NCI-H2227 treated with DMSO at 0.1 percent for 48 hours (cell line): ENCODE results near the gene TINAG.

Experiments used
- DNase-seq: peaks from one replicate; lab custom pipeline; 2025; lab: John Stamatoyannopoulos, UW

TINAG gene, protein sequence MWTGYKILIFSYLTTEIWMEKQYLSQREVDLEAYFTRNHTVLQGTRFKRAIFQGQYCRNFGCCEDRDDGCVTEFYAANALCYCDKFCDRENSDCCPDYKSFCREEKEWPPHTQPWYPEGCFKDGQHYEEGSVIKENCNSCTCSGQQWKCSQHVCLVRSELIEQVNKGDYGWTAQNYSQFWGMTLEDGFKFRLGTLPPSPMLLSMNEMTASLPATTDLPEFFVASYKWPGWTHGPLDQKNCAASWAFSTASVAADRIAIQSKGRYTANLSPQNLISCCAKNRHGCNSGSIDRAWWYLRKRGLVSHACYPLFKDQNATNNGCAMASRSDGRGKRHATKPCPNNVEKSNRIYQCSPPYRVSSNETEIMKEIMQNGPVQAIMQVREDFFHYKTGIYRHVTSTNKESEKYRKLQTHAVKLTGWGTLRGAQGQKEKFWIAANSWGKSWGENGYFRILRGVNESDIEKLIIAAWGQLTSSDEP

GRCh38 chr6:54308289-54308985 is at the start of gene TINAG:
TSS of gene TINAG (plus strand) at chr6:54308441. CDS start at chr6:54308551, 110 bp downstream.
- no peak for DNase-seq

GRCh38 chr6:54260025-54260424 is 48.2 kb upstream of the TINAG start:
- DNase-seq: no peak

DNA sequence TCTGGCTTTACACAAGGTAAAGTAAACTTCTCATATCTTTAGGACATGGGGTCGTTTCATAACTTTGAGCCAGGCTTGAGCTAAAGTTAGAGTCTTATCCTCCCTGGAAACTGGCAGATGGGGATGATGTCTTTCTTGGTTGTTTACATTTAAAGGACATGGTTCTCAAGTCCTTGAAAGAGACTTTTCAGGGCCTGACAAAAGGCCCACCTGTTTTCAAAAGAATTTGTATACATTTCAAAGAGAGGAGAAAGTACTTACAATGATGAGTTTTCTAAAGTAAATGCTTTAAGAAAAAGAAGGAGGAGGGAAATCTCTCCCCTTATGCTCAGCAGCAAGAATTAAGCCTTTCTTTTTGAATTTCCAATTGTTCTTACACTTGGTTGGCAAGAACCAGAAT is 45.7 kb upstream of the TINAG start:
- DNase-seq: no peak

- no peak for DNase-seq
Observed at GRCh38 chr6:54262971-54263370, 45.3 kb upstream of the TINAG start.

GRCh38 chr6:54264581-54265272 is 43.5 kb upstream of the TINAG start:
- DNase-seq: no peak

- DNase-seq: no peak
Observed at GRCh38 chr6:54266400-54266923, 41.8 kb upstream of the TINAG start.

- no peak for DNase-seq
Observed at GRCh38 chr6:54267798-54268197, 40.4 kb upstream of the TINAG start.

DNA sequence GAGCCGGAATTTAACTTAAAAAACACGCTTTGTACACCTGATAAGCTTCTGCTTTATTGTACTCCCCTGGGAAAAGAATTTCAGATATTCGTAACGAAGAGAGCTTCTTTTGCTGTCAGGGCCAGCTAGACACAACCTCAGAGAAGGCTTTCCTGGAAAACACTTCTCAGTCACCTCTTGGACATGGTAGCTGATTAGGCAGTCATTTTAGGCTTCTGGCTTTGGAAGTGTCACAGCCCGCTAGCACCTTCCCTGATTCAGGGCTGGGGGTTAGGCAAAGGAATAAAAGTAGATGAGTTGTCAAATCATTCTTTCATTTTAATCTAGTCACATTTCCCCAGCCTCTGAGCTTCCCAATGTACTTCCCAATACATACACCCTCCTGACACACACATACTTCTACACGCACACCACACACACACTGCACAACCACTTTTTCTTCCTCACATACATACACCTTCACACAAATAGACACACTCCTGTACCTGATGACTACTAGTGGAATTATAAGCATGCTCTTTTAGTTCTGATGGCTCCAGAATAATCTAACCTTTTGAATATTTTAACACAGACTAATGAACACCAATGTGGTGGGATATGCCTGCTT is 34.9 kb upstream of the TINAG start:
- no peak for DNase-seq

DNA sequence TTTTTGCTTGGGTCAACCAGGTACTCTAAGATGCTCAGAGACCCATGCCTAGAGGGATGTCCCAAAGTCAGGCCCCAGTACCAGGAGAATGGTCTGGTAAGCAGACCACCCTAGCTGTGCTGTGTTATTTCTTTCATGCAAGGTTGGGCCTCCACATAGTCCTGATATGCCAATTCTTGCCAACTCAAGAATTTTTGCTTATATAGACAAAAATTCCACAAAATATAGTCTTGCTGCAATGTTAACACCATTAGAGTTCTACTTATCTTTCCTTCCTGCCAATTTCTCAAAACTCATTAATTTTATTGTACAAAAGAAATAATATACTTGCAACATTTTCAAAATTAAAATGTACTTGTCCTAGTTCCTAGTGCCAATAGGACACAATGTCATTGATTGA is 33.9 kb upstream of the TINAG start:
- DNase-seq: no peak

GRCh38 chr6:54282186-54282585 is 26.1 kb upstream of the TINAG start:
- no peak for DNase-seq

- DNase-seq: no peak
Observed at GRCh38 chr6:54284161-54284860, 23.9 kb upstream of the TINAG start.

DNA sequence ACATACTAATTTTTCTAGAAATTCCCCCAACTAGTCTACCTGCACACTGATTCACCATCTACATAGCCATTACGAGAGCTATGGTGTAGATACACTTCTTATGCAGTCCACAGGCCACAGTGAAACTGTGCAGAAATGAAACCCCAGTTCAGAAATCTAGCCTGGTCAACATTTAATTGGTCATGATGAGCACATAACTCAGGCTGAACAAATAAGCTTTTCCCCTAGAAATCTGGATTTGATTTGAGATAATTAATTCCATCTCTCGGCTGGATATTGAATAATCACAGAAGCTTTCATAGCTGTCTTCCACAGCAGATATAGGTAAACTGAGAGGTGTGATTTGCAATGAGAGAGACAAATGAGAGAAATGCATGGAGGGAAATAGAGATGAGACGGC is 22.6 kb upstream of the TINAG start:
- DNase-seq: no peak

GRCh38 chr6:54286141-54286540 is 22.1 kb upstream of the TINAG start:
- no peak for DNase-seq

DNA sequence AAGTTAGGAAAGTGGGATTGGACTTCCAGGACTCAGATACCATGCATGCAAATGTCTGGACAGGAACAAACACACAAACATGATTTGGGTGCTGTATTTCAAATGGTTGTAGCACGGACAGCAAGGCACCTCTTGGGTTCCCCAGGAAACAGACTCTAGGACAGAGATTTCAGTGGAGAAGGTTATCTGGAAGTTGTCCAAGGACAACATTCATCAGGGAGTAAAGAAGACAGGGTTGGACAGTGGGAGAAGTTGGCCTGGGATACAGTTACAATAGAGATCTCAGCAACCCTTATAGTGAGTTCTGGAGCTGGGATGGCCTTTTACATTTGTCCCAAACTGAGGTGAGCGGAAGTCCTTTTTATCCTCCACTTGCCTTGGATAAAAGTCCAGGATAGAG is 19.8 kb upstream of the TINAG start:
- DNase-seq: no peak

DNA sequence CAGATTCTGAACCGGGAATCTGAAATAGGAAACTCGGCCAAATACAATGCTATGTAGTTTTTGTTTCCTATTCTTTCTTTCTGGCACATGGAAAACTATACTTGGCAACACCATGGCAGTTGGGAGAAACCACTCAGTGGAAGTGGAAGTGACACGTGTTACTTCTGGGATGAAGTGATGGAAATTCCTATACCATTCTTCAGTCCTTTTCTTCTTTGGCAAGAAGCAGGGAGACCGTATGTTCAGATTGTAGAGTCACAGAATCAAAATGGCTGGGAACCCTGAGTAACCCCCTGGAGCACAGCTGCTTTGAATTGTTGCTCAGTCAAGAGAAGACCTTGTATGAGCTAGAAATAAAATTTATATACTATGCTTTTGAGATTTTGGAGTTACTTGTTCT is 18.8 kb upstream of the TINAG start:
- DNase-seq: no peak

DNA sequence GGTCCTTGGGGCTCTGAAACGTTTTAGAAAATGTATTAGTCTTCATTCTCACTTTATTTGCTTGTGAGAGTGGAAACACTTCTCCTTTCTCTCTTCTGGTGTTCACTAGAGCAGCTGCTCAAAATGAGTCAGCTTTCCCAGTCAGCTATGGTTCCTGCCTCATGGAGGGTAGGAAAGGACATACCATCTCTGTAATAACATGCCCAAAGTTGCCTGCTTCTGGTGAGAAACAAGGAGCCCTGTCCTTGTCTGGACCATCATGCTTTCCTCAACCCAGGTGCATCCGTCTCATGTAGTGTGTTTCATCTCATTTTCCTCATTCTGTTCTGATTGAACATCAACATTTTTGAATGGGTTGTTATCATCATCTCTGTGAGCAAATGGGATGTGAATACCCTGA is 17.1 kb upstream of the TINAG start:
- DNase-seq: no peak

- DNase-seq: no peak
Observed at GRCh38 chr6:54291738-54292137, 16.5 kb upstream of the TINAG start.

- DNase-seq: no peak
Observed at GRCh38 chr6:54294965-54295532, 13.2 kb upstream of the TINAG start.

GRCh38 chr6:54299542-54300269 is 8.5 kb upstream of the TINAG start:
- DNase-seq: no peak

- DNase-seq: no peak
Observed at GRCh38 chr6:54301770-54302169, 6.5 kb upstream of the TINAG start.
